PC-3 (cell line): ENCODE measurements around the gene SIVA1. TPM values are rescaled to one million over a fixed set of nuclear protein-coding genes. Genes with fewer than 3 reads are reported as not detected.

Source experiments
- ATAC-seq: fragments of 200-7000 bp; cut with Tn5 transposase; 2 replicates; pipeline ENCODE4 v1.9.1; 2020; ENCODE audit warnings: mild to moderate bottlenecking, moderate library complexity
- BruUV-seq: library from RNA; stranded (reverse); fragments of 400-500 nt; replicated peaks from 2 replicates; lab custom pipeline; 2021; lab: Mats Ljungman, UMichigan
- CTCF ChIA-PET: fragments of 300-600 bp; sonication (Branson Sonifier 250); formaldehyde crosslinking; loops from one replicate; lab custom pipeline; 2022; ENCODE audit warnings: antibody characterized with exemption; lab: Charles Lee
- POLR2A ChIA-PET: fragments of 300-600 bp; sonication (Branson Sonifier 250); formaldehyde crosslinking; loops from one replicate; lab custom pipeline; 2022; ENCODE audit warnings: antibody characterized with exemption; ENCODE audit not compliant: unreplicated experiment; lab: Charles Lee
- DNase-seq: peaks from one replicate; pipeline ENCODE4 v3.0.0-alpha.2; 2015
- H2AFZ ChIP-seq: fragments of 300-600 bp; sonication (generic); 2 replicates; pipeline ENCODE4 v1.6.0; 2016; ENCODE audit warnings: antibody characterized with exemption, low read length
- H3F3A ChIP-seq: fragments of 300-600 bp; sonication (generic); one replicate; pipeline ENCODE4 v1.6.0; 2017; ENCODE audit warnings: antibody characterized with exemption, low read length, control low read depth, mild to moderate bottlenecking; ENCODE audit not compliant: unreplicated experiment
- H3K27ac ChIP-seq: fragments of 300-600 bp; sonication (generic); 2 replicates; pipeline ENCODE4 v1.5.1; 2016; ENCODE audit warnings: mild to moderate bottlenecking, low read length
- H3K27me3 ChIP-seq: fragments of 300-600 bp; sonication (generic); 2 replicates; pipeline ENCODE4 v1.6.1; 2016; ENCODE audit warnings: low read length, mixed read lengths
- H3K36me3 ChIP-seq: fragments of 300-600 bp; sonication (generic); 2 replicates; pipeline ENCODE4 v1.6.1; 2016; ENCODE audit warnings: low read depth, mixed run types, low read length, mixed read lengths
- H3K4me1 ChIP-seq: fragments of 300-600 bp; sonication (generic); 2 replicates; pipeline ENCODE4 v1.5.1; 2016; ENCODE audit warnings: low read length; ENCODE audit not compliant: insufficient read depth
- H3K4me2 ChIP-seq: fragments of 300-600 bp; sonication (generic); 2 replicates; pipeline ENCODE4 v1.6.0; 2016; ENCODE audit warnings: low read length
- H3K4me3 ChIP-seq: fragments of 300-600 bp; sonication (generic); 2 replicates; pipeline ENCODE4 v1.5.1; 2016; ENCODE audit warnings: mild to moderate bottlenecking, low read length, mixed read lengths
- H3K79me2 ChIP-seq: fragments of 300-600 bp; sonication (generic); 2 replicates; pipeline ENCODE4 v1.6.1; 2017; ENCODE audit warnings: low read length, mixed read lengths
- H3K9ac ChIP-seq: fragments of 300-600 bp; sonication (generic); 2 replicates; pipeline ENCODE4 v1.6.0; 2016; ENCODE audit warnings: mild to moderate bottlenecking, low read length
- H3K9me2 ChIP-seq: fragments of 300-600 bp; sonication (generic); replicated peaks from 2 replicates; pipeline ENCODE4 v1.6.1; 2016; ENCODE audit warnings: mixed run types, low read length, mixed read lengths
- H3K9me3 ChIP-seq: fragments of 300-600 bp; sonication (generic); 2 replicates; pipeline ENCODE4 v1.6.1; 2016; ENCODE audit warnings: low read length, mixed read lengths
- H4K20me1 ChIP-seq: fragments of 300-600 bp; sonication (generic); 2 replicates; pipeline ENCODE4 v1.6.1; 2016; ENCODE audit warnings: low read length, mixed read lengths
- CTCF ChIP-seq: fragments of 300-600 bp; sonication (generic); conservative IDR thresholded peaks from 2 replicates; pipeline ENCODE4 v1.5.1; 2017; ENCODE audit warnings: antibody characterized with exemption, low read depth, mild to moderate bottlenecking, low read length
- EZH2 ChIP-seq: fragments of 300-600 bp; sonication (generic); IDR thresholded peaks from one replicate; pipeline ENCODE4 v1.6.1; 2017; ENCODE audit warnings: antibody characterized with exemption, mild to moderate bottlenecking, low read length; ENCODE audit not compliant: unreplicated experiment
- EZH2phosphoT487 ChIP-seq: fragments of 300-600 bp; sonication (generic); IDR thresholded peaks from 2 replicates; pipeline ENCODE4 v1.6.1; 2018; ENCODE audit warnings: mild to moderate bottlenecking, antibody characterized with exemption, low read length, borderline replicate concordance
- intact Hi-C: fragments of 100-400 bp; cut with micrococcal nuclease; formaldehyde crosslinking; loops from 2 replicates; pipeline ENCODE4 v1.9.0; 2023
- total RNA-seq: library from RNA; depleted of rRNA; stranded (reverse); fragments of >200 nt; gene quantifications from 2 replicates; pipeline ENCODE4 v1.2.3, GENCODE V29; 2014

Gene SIVA1
- total RNA-seq, 1 experiment from 2014 or later: 375 TPM

GRCh38 chr14:104796687-104797081 lies 43.7 kb downstream of the SIVA1 start:
- TF ChIP-seq CTCF: no peak
- no peak for TF ChIP-seq EZH2
- no peak for TF ChIP-seq EZH2phosphoT487
- no peaks in the 10 kb centered on the region; the same call in 1 of the 2 replicates for H3K36me3 ChIP-seq

GRCh38 chr14:104797115-104798044 lies 44.4 kb downstream of the SIVA1 start:
- Histone ChIP-seq H3K9me2 (no peaks in the 10 kb centered on the region), H3K27me3 (no peaks in the 10 kb centered on the region), H4K20me1 (peaks cover 18% of the 10 kb centered on the region), H3K4me1 (peaks cover 34% of the 10 kb centered on the region), H3F3A (no peaks in the 10 kb centered on the region), H3K36me3 (no peaks in the 10 kb centered on the region), H3K4me3 (no peak overlapping the region), H3K79me2 (peaks cover 36% of the 10 kb centered on the region), H2AFZ (no peak overlapping the region), H3K9me3 (no peaks in the 10 kb centered on the region), H3K27ac (no peak overlapping the region), H3K4me2 (no peak overlapping the region), H3K9ac (no peak overlapping the region)
- TF ChIP-seq EZH2: no peak
- TF ChIP-seq EZH2phosphoT487: no peak
- no peak for TF ChIP-seq CTCF
- intact Hi-C loops: no loop called here
- CTCF ChIA-PET: interaction anchor here (0.7 kb wide), 1 partner anchor 59 kb away, joined by 5 read pairs; no protein-coding TSS in a partner anchor
- DNase-seq (no peak), ATAC-seq (no peak)
- POLR2A ChIA-PET: no interaction called here
- no TSS peak for BruUV-seq

More at GRCh38 chr14:104796687-104797081, 43.7 kb downstream of the SIVA1 start:
- Histone ChIP-seq H3K79me2 (peaks cover 38% of the 10 kb centered on the region), H3K4me1 (peaks cover 27% of the 10 kb centered on the region), H4K20me1 (peaks cover 23% of the 10 kb centered on the region), H3K9ac (no peak overlapping the region), H2AFZ (no peak overlapping the region), H3F3A (no peaks in the 10 kb centered on the region), H3K9me2 (no peaks in the 10 kb centered on the region), H3K9me3 (no peaks in the 10 kb centered on the region), H3K27ac (no peak overlapping the region), H3K27me3 (no peaks in the 10 kb centered on the region), H3K4me2 (no peak overlapping the region), H3K4me3 (no peak overlapping the region)
- intact Hi-C loops: no loop called here
- CTCF ChIA-PET: interaction anchor here (0.7 kb wide), 1 partner anchor 60 kb away, joined by 5 read pairs; no protein-coding TSS in a partner anchor
- DNase-seq: no peak
- POLR2A ChIA-PET: no interaction called here
- no TSS peak for BruUV-seq
- no peak for ATAC-seq
